ENCODE results near the gene SLC9A1. TPM values are rescaled to one million over a fixed set of nuclear protein-coding genes. Genes with fewer than 3 reads are reported as not detected.
A peak's percentile ranks its signal among the peaks of the same experiment; 100 is the strongest.

The SLC9A1 gene
- total and polyA plus RNA-seq, 2 of the 8 experiments (the other 6 are each of a cell fraction or from before 2014, with no cell fraction given), result 11.3 to 25.1 TPM

DNA sequence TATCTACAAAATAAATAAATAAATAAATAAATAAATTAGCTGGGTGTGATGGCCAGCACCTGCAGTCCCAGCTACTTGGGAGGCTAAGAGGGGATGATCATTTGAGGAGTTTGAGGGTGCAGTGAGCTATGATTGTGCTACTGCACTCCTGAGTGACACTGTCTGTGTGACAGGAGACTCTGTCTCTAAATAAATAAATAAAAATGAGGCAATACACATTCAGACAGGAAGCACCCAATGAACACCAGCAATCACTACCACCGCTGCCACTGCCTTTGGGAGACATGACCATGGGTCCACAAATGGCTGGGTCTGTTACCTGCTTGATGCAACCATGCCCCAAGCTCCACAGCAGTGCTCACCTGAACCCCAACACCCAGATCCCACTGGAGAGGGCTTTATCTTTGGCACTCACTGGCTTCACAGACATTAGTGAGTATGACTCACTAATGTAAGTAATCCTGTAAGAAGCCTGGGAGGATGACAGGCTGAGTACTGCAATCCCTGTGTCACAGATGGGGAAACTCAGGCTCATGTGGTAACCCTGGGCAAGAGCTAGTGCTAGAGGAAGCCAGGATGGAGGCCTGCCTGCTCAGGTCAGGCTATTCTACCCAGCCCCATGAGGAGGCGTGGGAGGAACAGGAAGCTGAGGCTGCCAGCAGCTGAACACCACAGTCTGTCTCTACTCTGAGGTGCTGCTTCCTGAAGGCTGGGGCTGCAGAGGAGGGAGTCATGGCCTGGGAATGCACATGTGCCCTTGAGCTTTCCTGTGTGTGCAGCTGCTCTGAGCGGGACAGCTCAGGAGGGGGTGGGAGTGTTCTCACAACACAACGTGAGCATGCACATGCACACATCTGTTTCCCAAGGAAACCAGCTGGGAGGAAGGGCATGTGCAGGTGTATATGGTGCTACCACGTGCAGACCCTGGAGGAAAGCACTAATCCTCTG is 43.0 kb downstream of the SLC9A1 start:
- WGBS, 2 experiments (ENCODE audit: extremely low coverage in 1 of 2, insufficient coverage in 1 of 2, insufficient read length in 1 of 2, insufficient replicate concordance in 2 of 2, low coverage in 1 of 2, low lambda C conversion rate in 2 of 2, missing lambda C conversion rate in 1 of 2), result 88% methylated on average over 5 of the region's 5 CpGs; no CpG with 5 or more reads in 1 of the 2 experiments
- Histone ChIP-seq H3K9ac (replicated peaks in 1 of 4; ENCODE audit: extremely low read depth in 1 of 4, low read depth in 3 of 4, low read length in 3 of 4) (no peak overlapping the region), H2BK20ac (ENCODE audit: low read length) (no peak overlapping the region), H2AK5ac (ENCODE audit: low read depth, low read length) (no peak overlapping the region), H2BK5ac (ENCODE audit: low read depth, low read length) (no peak overlapping the region), H3K4me3 (ENCODE audit: extremely low read depth in 1 of 4, insufficient read depth in 2 of 4, low read depth in 3 of 4, low read length in 4 of 4) (no peak overlapping the region), H3K14ac (ENCODE audit: insufficient read length) (no peak overlapping the region), H2BK120ac (replicated peaks; ENCODE audit: low read depth, low read length) (no peak overlapping the region), H3K79me2 (ENCODE audit: control insufficient read depth in 1 of 2, insufficient read depth in 2 of 2, low read length in 2 of 2) (peaks cover 0 to 4% of the 10 kb centered on the region in 2 experiments; a peak in 1 of 4 replicates), H4K20me1 (replicated peaks in 1 of 2; ENCODE audit: control insufficient read depth in 1 of 2, insufficient read depth in 2 of 2, low read length in 2 of 2) (peaks cover 0 to 3% of the 10 kb centered on the region in 2 experiments), H4K91ac (replicated peaks; ENCODE audit: insufficient read length, low read length) (no peak overlapping the region), H3K27ac (ENCODE audit: low read depth, low read length) (no peak overlapping the region), H3K56ac (replicated peaks; ENCODE audit: insufficient read length, low read depth, low read length) (no peak overlapping the region), H4K5ac (ENCODE audit: insufficient read length, low read depth, low read length) (no peak overlapping the region), H4K8ac (ENCODE audit: extremely low read depth, insufficient read depth, low read length) (no peak overlapping the region), H3K27me3 (replicated peaks in 1 of 4; ENCODE audit: control insufficient read depth in 3 of 4, extremely low read depth in 1 of 4, insufficient read depth in 3 of 4, low read length in 3 of 4) (no peaks in the 10 kb centered on the region), H3K9me3 (ENCODE audit: insufficient read depth in 2 of 2, low read depth in 1 of 2, low read length in 1 of 2) (no peaks in the 10 kb centered on the region), H3K4me1 (replicated peaks in 1 of 4; ENCODE audit: control insufficient read depth in 3 of 4, insufficient read depth in 4 of 4, low read length in 3 of 4) (no peaks in the 10 kb centered on the region), H3K4ac (replicated peaks; ENCODE audit: insufficient read length, low read depth, low read length) (no peak overlapping the region), H2BK12ac (ENCODE audit: low read depth, low read length) (no peak overlapping the region), H3K23me2 (ENCODE audit: low read depth, low read length) (peaks cover 5% of the 10 kb centered on the region; the same call in 1 of the 2 replicates), H3K36me3 (ENCODE audit: control insufficient read depth in 2 of 4, insufficient read depth in 4 of 4, low read length in 3 of 4) (peaks cover 0 to 4% (median 0%) of the 10 kb centered on the region in 4 experiments; a peak in 3 of 8 replicates), H3K79me1 (ENCODE audit: low read depth, low read length) (peaks cover 4% of the 10 kb centered on the region), H3K23ac (ENCODE audit: insufficient read length) (no peak overlapping the region), H2BK15ac (ENCODE audit: low read length) (no peak overlapping the region), H2AFZ (ENCODE audit: low read length) (no peak overlapping the region), H3K4me2 (ENCODE audit: insufficient read depth in 1 of 2, low read depth in 2 of 2, low read length in 2 of 2) (no peak overlapping the region), H3K18ac (ENCODE audit: extremely low read depth, low read length) (no peak overlapping the region)
- peak in 1 of 2 experiments; percentile 43; a peak in 1 of 4 replicates for TF ChIP-seq RAD21 (IDR thresholded peaks at IDR 0.05 in 1 of 2, conservative IDR thresholded peaks at IDR 0.05 in 1 of 2; ENCODE audit: low read depth in 2 of 2, low read length in 2 of 2)
- TF ChIP-seq CTCF (IDR thresholded peaks at IDR 0.05; ENCODE audit: control extremely low read depth in 1 of 3, insufficient read depth in 1 of 3, low read depth in 1 of 3, low read length in 3 of 3), result peak in 1 of 3 experiments; percentile 20; a peak in 2 of 4 replicates
- no peak for TF ChIP-seq PHF8 (conservative IDR thresholded peaks at IDR 0.05; ENCODE audit: low read depth, low read length)
- no peak for FAIRE-seq
- CTCF ChIA-PET (ENCODE audit: partially characterized antibody), result interaction anchor here (0.8 to 12.7 kb wide), 24 partner anchors 10 to 276 kb away, joined by 3 to 166 read pairs (median 4); partner anchors contain the start of gene SLC9A1
- POLR2A ChIA-PET (ENCODE audit: partially characterized antibody), result interaction anchor here (1.2 to 2.1 kb wide), 4 partner anchors 11 to 43 kb away, joined by 3 to 7 read pairs (median 3); partner anchors contain the start of gene SLC9A1
- no peak for DNase-seq (ENCODE audit: low read depth in 1 of 2, low spot score in 2 of 2)

Data from H1 (cell line).